Vagina (tissue), 2 donors: ENCODE measurements around the gene LPP. TPM values are rescaled to one million over a fixed set of nuclear protein-coding genes. Genes with fewer than 3 reads are reported as not detected.

Source experiments
- DNase-seq, 2 donors: peaks; one replicate each; pipeline ENCODE4 v3.0.0-alpha.2; 2017; ENCODE audit errors: extremely low spot score in 2 of 2
- H3K27ac ChIP-seq: fragments of 200-600 bp; sonication (generic); one replicate; pipeline ENCODE4 v1.5.1; 2019
- H3K27me3 ChIP-seq: fragments of 200-600 bp; sonication (generic); one replicate; pipeline ENCODE4 v1.5.1; 2019
- H3K36me3 ChIP-seq, 2 donors: fragments of 200-600 bp; sonication (generic); one replicate each; pipeline ENCODE4 v1.5.1; 2017 to 2019
- H3K4me1 ChIP-seq: fragments of 200-600 bp; sonication (generic); one replicate; pipeline ENCODE4 v1.5.1; 2019
- H3K4me3 ChIP-seq, 2 donors: fragments of 200-600 bp; sonication (generic); 1 replicate in 1 of 2; 2 replicates in 1 of 2; pipeline ENCODE4 v1.5.1; 2016 to 2019
- H3K9me3 ChIP-seq: fragments of 200-600 bp; sonication (generic); one replicate; pipeline ENCODE4 v1.5.1; 2019
- CTCF ChIP-seq, 3 experiments: fragments of 450-650 bp in 2 of 3; fragments of 200-600 bp in 1 of 3; sonication (generic) in 1 of 3; IDR thresholded peaks; one replicate each; pipeline ENCODE4 v1.5.1; 2017 to 2019; ENCODE audit warnings: antibody characterized with exemption in 3 of 3, mild to moderate bottlenecking in 2 of 3, moderate library complexity in 2 of 3
- POLR2A ChIP-seq, 2 donors: fragments of 450-650 bp; IDR thresholded peaks; one replicate each; pipeline ENCODE4 v1.6.1; 2017; ENCODE audit warnings: antibody characterized with exemption in 2 of 2, mild to moderate bottlenecking in 2 of 2, moderate library complexity in 2 of 2
- POLR2AphosphoS5 ChIP-seq, 2 donors: sonication (generic); formaldehyde crosslinking; IDR thresholded peaks; one replicate each; pipeline ENCODE4 v1.9.0; 2017; ENCODE audit warnings: antibody characterized with exemption in 2 of 2, mild to moderate bottlenecking in 2 of 2, low read depth in 1 of 2; ENCODE audit not compliant: insufficient read depth in 1 of 2
- intact Hi-C: fragments of 100-400 bp; cut with DNase I; formaldehyde crosslinking; loops from one replicate; pipeline ENCODE4 v1.15.1; 2023
- total RNA-seq: library from RNA; depleted of rRNA; stranded (reverse); fragments of >200 nt; gene quantifications from one replicate; pipeline ENCODE4 v1.2.3, GENCODE V29; 2016

LPP gene
- total RNA-seq, 1 donor from 2014 or later = 248 TPM

- DNase-seq = no peak
- H3K27ac ChIP-seq = no peak overlapping the region
- H3K27me3 ChIP-seq = no peaks in the 10 kb centered on the region
- H3K4me1 ChIP-seq = peaks cover 12% of the 10 kb centered on the region
- H3K4me3 ChIP-seq = no peak overlapping the region
- intact Hi-C loops = no loop called here
- no peaks in the 10 kb centered on the region for H3K36me3 ChIP-seq
- TF ChIP-seq POLR2A (IDR thresholded peaks at IDR 0.05) (no peak), POLR2AphosphoS5 (IDR thresholded peaks at IDR 0.05; ENCODE audit: insufficient read depth in 1 of 2, low read depth in 1 of 2) (no peak), CTCF (IDR thresholded peaks at IDR 0.05) (no peak)
- no peaks in the 10 kb centered on the region for H3K9me3 ChIP-seq
Measured at GRCh38 chr3:188336178-188336577, 182.2 kb downstream of the LPP start.

- Histone ChIP-seq H3K4me3 (no peak overlapping the region), H3K9me3 (no peaks in the 10 kb centered on the region), H3K27ac (no peak overlapping the region), H3K27me3 (no peaks in the 10 kb centered on the region), H3K36me3 (no peaks in the 10 kb centered on the region), H3K4me1 (peaks cover 8% of the 10 kb centered on the region)
- intact Hi-C loops = no loop called here
- TF ChIP-seq CTCF (IDR thresholded peaks at IDR 0.05) (no peak), POLR2AphosphoS5 (IDR thresholded peaks at IDR 0.05; ENCODE audit: insufficient read depth in 1 of 2, low read depth in 1 of 2) (no peak), POLR2A (IDR thresholded peaks at IDR 0.05) (no peak)
- no peak for DNase-seq
Measured at GRCh38 chr3:188337232-188337631, 183.3 kb downstream of the LPP start.

- Histone ChIP-seq H3K27ac (no peak overlapping the region), H3K4me3 (no peak overlapping the region), H3K27me3 (no peaks in the 10 kb centered on the region), H3K9me3 (no peaks in the 10 kb centered on the region), H3K4me1 (peaks cover 8% of the 10 kb centered on the region), H3K36me3 (no peaks in the 10 kb centered on the region)
- TF ChIP-seq CTCF (IDR thresholded peaks at IDR 0.05) = no peak
- TF ChIP-seq POLR2AphosphoS5 (IDR thresholded peaks at IDR 0.05; ENCODE audit: insufficient read depth in 1 of 2, low read depth in 1 of 2) = no peak
- TF ChIP-seq POLR2A (IDR thresholded peaks at IDR 0.05) = no peak
- intact Hi-C loops = no loop called here
- no peak for DNase-seq
Measured at GRCh38 chr3:188338086-188338485, 184.1 kb downstream of the LPP start.

- Histone ChIP-seq H3K27me3 (no peaks in the 10 kb centered on the region), H3K4me3 (no peak overlapping the region), H3K4me1 (peaks cover 21% of the 10 kb centered on the region), H3K36me3 (no peaks in the 10 kb centered on the region), H3K9me3 (no peaks in the 10 kb centered on the region), H3K27ac (no peak overlapping the region)
- no peak for DNase-seq
- intact Hi-C loops = no loop called here
- TF ChIP-seq POLR2AphosphoS5 (IDR thresholded peaks at IDR 0.05; ENCODE audit: insufficient read depth in 1 of 2, low read depth in 1 of 2) (no peak), CTCF (IDR thresholded peaks at IDR 0.05) (no peak), POLR2A (IDR thresholded peaks at IDR 0.05) (no peak)
Measured at GRCh38 chr3:188339410-188340295, 185.7 kb downstream of the LPP start.

- TF ChIP-seq CTCF (IDR thresholded peaks at IDR 0.05) (no peak), POLR2AphosphoS5 (IDR thresholded peaks at IDR 0.05; ENCODE audit: insufficient read depth in 1 of 2, low read depth in 1 of 2) (no peak), POLR2A (IDR thresholded peaks at IDR 0.05) (no peak)
- peaks cover 31% of the 10 kb centered on the region for H3K4me1 ChIP-seq
- no peaks in the 10 kb centered on the region for H3K27me3 ChIP-seq
- no peak overlapping the region for H3K4me3 ChIP-seq
- no peak for DNase-seq
- H3K9me3 ChIP-seq = no peaks in the 10 kb centered on the region
- no peak overlapping the region for H3K27ac ChIP-seq
- intact Hi-C loops = no loop called here
- H3K36me3 ChIP-seq = no peaks in the 10 kb centered on the region
Measured at GRCh38 chr3:188341501-188341900, 187.5 kb downstream of the LPP start.
